A673 (cell line): ENCODE results near the gene MET. TPM values are rescaled to one million over a fixed set of nuclear protein-coding genes. Genes with fewer than 3 reads are reported as not detected.
A peak's percentile ranks its signal among the peaks of the same experiment; 100 is the strongest.

Experiments used
- BruUV-seq: library from RNA; stranded (reverse); fragments of 400-500 nt; replicated peaks from 2 replicates; lab custom pipeline; 2021; lab: Mats Ljungman, UMichigan
- CTCF ChIA-PET: fragments of 300-600 bp; sonication (Branson Sonifier 250); formaldehyde crosslinking; loops from one replicate; lab custom pipeline; 2022; ENCODE audit warnings: antibody characterized with exemption; lab: Charles Lee
- POLR2A ChIA-PET: fragments of 300-600 bp; sonication (Branson Sonifier 250); formaldehyde crosslinking; loops from one replicate; lab custom pipeline; 2022; ENCODE audit warnings: antibody characterized with exemption; ENCODE audit not compliant: low non-redundant PET; lab: Charles Lee
- DNase-seq: peaks from one replicate; pipeline ENCODE4 v3.0.0-alpha.2; 2015; ENCODE audit warnings: low spot score
- H3K27ac ChIP-seq: fragments of 200-600 bp; sonication (generic); 2 replicates; pipeline ENCODE4 v1.5.1; 2016; ENCODE audit warnings: mixed run types, low read depth, mild to moderate bottlenecking, mixed read lengths, antibody characterized with exemption, low read length; ENCODE audit not compliant: poor library complexity, severe bottlenecking
- H3K27me3 ChIP-seq: fragments of 200-600 bp; sonication (generic); replicated peaks from 2 replicates; pipeline ENCODE4 v1.6.1; 2017; ENCODE audit warnings: mixed run types, low read depth, mild to moderate bottlenecking, mixed read lengths, antibody characterized with exemption, low read length; ENCODE audit not compliant: insufficient read depth, poor library complexity
- H3K36me3 ChIP-seq: fragments of 200-600 bp; sonication (generic); 2 replicates; pipeline ENCODE4 v1.6.1; 2016; ENCODE audit warnings: mixed run types, mild to moderate bottlenecking, mixed read lengths, antibody characterized with exemption, low read length; ENCODE audit not compliant: insufficient read depth, poor library complexity, severe bottlenecking
- H3K4me1 ChIP-seq: fragments of 200-600 bp; sonication (generic); 2 replicates; pipeline ENCODE4 v1.6.1; 2017; ENCODE audit warnings: mixed run types, mild to moderate bottlenecking, mixed read lengths, antibody characterized with exemption, low read length; ENCODE audit not compliant: insufficient read depth, poor library complexity, severe bottlenecking
- H3K4me3 ChIP-seq: fragments of 200-600 bp; sonication (generic); 2 replicates; pipeline ENCODE4 v1.5.1; 2016; ENCODE audit warnings: low read depth, mixed run types, mild to moderate bottlenecking, mixed read lengths, low read length; ENCODE audit not compliant: poor library complexity, severe bottlenecking
- H3K9me3 ChIP-seq: fragments of 200-600 bp; sonication (generic); 2 replicates; pipeline ENCODE4 v1.6.1; 2016; ENCODE audit warnings: mixed run types, low read depth, mild to moderate bottlenecking, mixed read lengths, antibody characterized with exemption, low read length; ENCODE audit not compliant: poor library complexity, severe bottlenecking
- EZH2 ChIP-seq: fragments of 200-600 bp; sonication (generic); IDR thresholded peaks from 2 replicates; pipeline ENCODE4 v1.6.1; 2017; ENCODE audit warnings: borderline replicate concordance, low read depth, mild to moderate bottlenecking, mixed read lengths, antibody characterized with exemption, low read length; ENCODE audit not compliant: poor library complexity, severe bottlenecking
- intact Hi-C: fragments of 100-400 bp; cut with micrococcal nuclease; formaldehyde crosslinking; loops from one replicate; pipeline ENCODE4 v1.10.0; 2022; ENCODE audit not compliant: unreplicated experiment
- total RNA-seq: library from RNA; stranded (reverse); gene quantifications from 2 replicates; pipeline ENCODE4 v1.2.3, GENCODE V29; 2021
- TF ChIP-seq, protein P1 (sequence below): fragments of 300-800, 200-600 bp; sonication (generic); conservative IDR thresholded peaks from 2 replicates; pipeline ENCODE4 v1.5.1; 2017; ENCODE audit warnings: low read depth, mild to moderate bottlenecking, antibody characterized with exemption, low read length, moderate library complexity, mixed read lengths

The MET gene
- total RNA-seq, 1 experiment from 2014 or later = 6.8 TPM

- intact Hi-C loops = loop anchor here (1.0 to 5.0 kb wide), 5 partner anchors 139 to 637 kb away; no protein-coding TSS in a partner anchor
- BruUV-seq = no TSS peak
- no peak for TF ChIP-seq EZH2
- TF ChIP-seq, protein P1, sequence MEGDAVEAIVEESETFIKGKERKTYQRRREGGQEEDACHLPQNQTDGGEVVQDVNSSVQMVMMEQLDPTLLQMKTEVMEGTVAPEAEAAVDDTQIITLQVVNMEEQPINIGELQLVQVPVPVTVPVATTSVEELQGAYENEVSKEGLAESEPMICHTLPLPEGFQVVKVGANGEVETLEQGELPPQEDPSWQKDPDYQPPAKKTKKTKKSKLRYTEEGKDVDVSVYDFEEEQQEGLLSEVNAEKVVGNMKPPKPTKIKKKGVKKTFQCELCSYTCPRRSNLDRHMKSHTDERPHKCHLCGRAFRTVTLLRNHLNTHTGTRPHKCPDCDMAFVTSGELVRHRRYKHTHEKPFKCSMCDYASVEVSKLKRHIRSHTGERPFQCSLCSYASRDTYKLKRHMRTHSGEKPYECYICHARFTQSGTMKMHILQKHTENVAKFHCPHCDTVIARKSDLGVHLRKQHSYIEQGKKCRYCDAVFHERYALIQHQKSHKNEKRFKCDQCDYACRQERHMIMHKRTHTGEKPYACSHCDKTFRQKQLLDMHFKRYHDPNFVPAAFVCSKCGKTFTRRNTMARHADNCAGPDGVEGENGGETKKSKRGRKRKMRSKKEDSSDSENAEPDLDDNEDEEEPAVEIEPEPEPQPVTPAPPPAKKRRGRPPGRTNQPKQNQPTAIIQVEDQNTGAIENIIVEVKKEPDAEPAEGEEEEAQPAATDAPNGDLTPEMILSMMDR = peak; percentile 71
- Histone ChIP-seq H3K9me3 (no peaks in the 10 kb centered on the region), H3K27me3 (no peaks in the 10 kb centered on the region), H3K36me3 (no peaks in the 10 kb centered on the region), H3K4me3 (no peak overlapping the region), H3K27ac (no peak overlapping the region), H3K4me1 (peaks cover 20% of the 10 kb centered on the region)
- ChIA-PET CTCF (no interaction called here), POLR2A (no interaction called here)
- peak; percentile 80 for DNase-seq
Observed at GRCh38 chr7:116809636-116810266, 137.8 kb downstream of the MET start.

- intact Hi-C loops = no loop called here
- Histone ChIP-seq H3K9me3 (no peaks in the 10 kb centered on the region), H3K4me3 (no peak overlapping the region), H3K36me3 (no peaks in the 10 kb centered on the region), H3K27me3 (no peaks in the 10 kb centered on the region), H3K4me1 (peaks cover 12% of the 10 kb centered on the region), H3K27ac (no peak overlapping the region)
- TF ChIP-seq EZH2 = no peak
- TF ChIP-seq, protein P1 = no peak
- POLR2A ChIA-PET = no interaction called here
- DNase-seq = no peak
- CTCF ChIA-PET = no interaction called here
- BruUV-seq = no TSS peak
Observed at GRCh38 chr7:116810267-116811116, 138.5 kb downstream of the MET start.

GRCh38 chr7:116811768-116812167 lies 139.8 kb downstream of the MET start:
- Histone ChIP-seq H3K9me3 (no peaks in the 10 kb centered on the region), H3K27ac (no peak overlapping the region), H3K4me1 (peaks cover 10% of the 10 kb centered on the region), H3K4me3 (no peak overlapping the region), H3K36me3 (no peaks in the 10 kb centered on the region), H3K27me3 (no peaks in the 10 kb centered on the region)
- ChIA-PET POLR2A (no interaction called here), CTCF (no interaction called here)
- no peak for DNase-seq
- no TSS peak for BruUV-seq
- intact Hi-C loops = no loop called here
- TF ChIP-seq EZH2 = no peak
- TF ChIP-seq, protein P1 = no peak
